Ovary (tissue), 3 donors: ENCODE results near the gene NPTN.

Experiments
- CTCF ChIP-seq, 3 donors: fragments of 450-650 bp in 2 of 3; fragments of 200-600 bp in 1 of 3; IDR thresholded peaks; one replicate each; pipeline versions ENCODE4 v1.5.1 to v1.8.0; 2016 to 2022; ENCODE audit warnings: antibody characterized with exemption in 3 of 3, mild to moderate bottlenecking in 1 of 3
- POLR2A ChIP-seq: fragments of 450-650 bp; IDR thresholded peaks from one replicate; pipeline ENCODE4 v1.6.1; 2017; ENCODE audit warnings: antibody characterized with exemption, mild to moderate bottlenecking, moderate library complexity
- donor health status: DM: no; HTN: no; CAD: no.

GRCh38 chr15:73681856-73682599 lies 48.8 kb upstream of the NPTN start:
- no peak for TF ChIP-seq CTCF (IDR thresholded peaks at IDR 0.05)
- no peak for TF ChIP-seq POLR2A
